ENCODE data around the gene LINGO3. TPM values are rescaled to one million over a fixed set of nuclear protein-coding genes. Genes with fewer than 3 reads are reported as not detected.

The LINGO3 gene
- total RNA-seq, 1 donor from 2014 or later, result 0.60 TPM

- H3K27me3 Mint-ChIP-seq (ENCODE audit: low read depth), result no peaks in the 10 kb centered on the region
- H3K9me3 Mint-ChIP-seq, result no peaks in the 10 kb centered on the region
- DNase-seq (ENCODE audit: low spot score in 2 of 2, unreplicated experiment in 2 of 2), result peak in 1 of 2 experiments; percentile 75
- H3K4me3 Mint-ChIP-seq, result peak overlapping the region; percentile 88
- peaks cover 35% of the 10 kb centered on the region for H3K4me1 Mint-ChIP-seq
- H3K36me3 Mint-ChIP-seq, result peaks cover 13% of the 10 kb centered on the region
- H3K27ac Mint-ChIP-seq, result peak overlapping the region; percentile 93
- no peak for TF ChIP-seq CTCF (IDR thresholded peaks at IDR 0.05; ENCODE audit: unreplicated experiment)
Measured at GRCh38 chr19:2270423-2271233, 37.3 kb downstream of the LINGO3 start.

DNA sequence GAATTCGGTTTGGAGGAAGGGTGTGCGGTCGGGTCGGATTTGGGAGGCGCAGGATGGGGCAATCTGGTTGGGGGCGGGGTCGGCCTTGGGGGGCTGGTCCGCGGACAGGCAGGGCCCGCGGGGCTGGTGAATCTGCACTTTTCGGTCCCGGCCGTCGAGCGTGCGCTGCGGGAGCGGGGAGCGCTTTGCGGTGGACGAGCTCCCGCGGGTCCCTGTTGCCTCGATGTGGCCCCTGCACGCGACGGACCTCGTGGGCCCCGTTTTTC lies 37.9 kb downstream of the LINGO3 start:
- no peaks in the 10 kb centered on the region for H3K9me3 Mint-ChIP-seq
- peaks cover 12% of the 10 kb centered on the region for H3K36me3 Mint-ChIP-seq
- H3K27me3 Mint-ChIP-seq (ENCODE audit: low read depth), result no peaks in the 10 kb centered on the region
- TF ChIP-seq CTCF (IDR thresholded peaks at IDR 0.05; ENCODE audit: unreplicated experiment), result no peak
- peak overlapping the region; percentile 88 for H3K4me3 Mint-ChIP-seq
- DNase-seq (ENCODE audit: low spot score in 2 of 2, unreplicated experiment in 2 of 2), result no peak
- peak overlapping the region; percentile 93 for H3K27ac Mint-ChIP-seq
- H3K4me1 Mint-ChIP-seq, result peaks cover 34% of the 10 kb centered on the region

GRCh38 chr19:2269244-2270156 lies 38.5 kb downstream of the LINGO3 start:
- H3K27me3 Mint-ChIP-seq (ENCODE audit: low read depth), result no peaks in the 10 kb centered on the region

GRCh38 chr19:2268861-2269243 lies 39.1 kb downstream of the LINGO3 start:
- no peak for TF ChIP-seq CTCF (IDR thresholded peaks at IDR 0.05; ENCODE audit: unreplicated experiment)

More at GRCh38 chr19:2269244-2270156, 38.5 kb downstream of the LINGO3 start:
- H3K27ac Mint-ChIP-seq, result peak overlapping the region; percentile 93
- H3K4me1 Mint-ChIP-seq, result peaks cover 32% of the 10 kb centered on the region
- peak; percentile 97 to 100 for DNase-seq (ENCODE audit: low spot score in 2 of 2, unreplicated experiment in 2 of 2)
- H3K9me3 Mint-ChIP-seq, result no peaks in the 10 kb centered on the region
- no peak for TF ChIP-seq CTCF (IDR thresholded peaks at IDR 0.05; ENCODE audit: unreplicated experiment)
- H3K4me3 Mint-ChIP-seq, result peak overlapping the region; percentile 88
- peaks cover 10% of the 10 kb centered on the region for H3K36me3 Mint-ChIP-seq

GRCh38 chr19:2268480-2268830 lies 39.5 kb downstream of the LINGO3 start:
- H3K36me3 Mint-ChIP-seq, result peaks cover 5% of the 10 kb centered on the region
- DNase-seq (ENCODE audit: low spot score in 2 of 2, unreplicated experiment in 2 of 2), result no peak
- H3K27ac Mint-ChIP-seq, result peak overlapping the region; percentile 54
- peaks cover 25% of the 10 kb centered on the region for H3K4me1 Mint-ChIP-seq
- no peak for TF ChIP-seq CTCF (IDR thresholded peaks at IDR 0.05; ENCODE audit: unreplicated experiment)
- no peaks in the 10 kb centered on the region for H3K9me3 Mint-ChIP-seq
- H3K4me3 Mint-ChIP-seq, result peak overlapping the region; percentile 88
- H3K27me3 Mint-ChIP-seq (ENCODE audit: low read depth), result no peaks in the 10 kb centered on the region

More at GRCh38 chr19:2268861-2269243, 39.1 kb downstream of the LINGO3 start:
- Mint-ChIP-seq H3K9me3 (no peaks in the 10 kb centered on the region), H3K4me3 (peak overlapping the region; percentile 88), H3K4me1 (peaks cover 29% of the 10 kb centered on the region), H3K27ac (peak overlapping the region; percentile 54), H3K36me3 (peaks cover 7% of the 10 kb centered on the region), H3K27me3 (ENCODE audit: low read depth) (no peaks in the 10 kb centered on the region)
- DNase-seq (ENCODE audit: low spot score in 2 of 2, unreplicated experiment in 2 of 2), result no peak
